NCI-H128 (cell line): Measurements from ENCODE around the gene SLC28A1.

ENCODE experiments used
- DNase-seq: peaks from one replicate; lab custom pipeline; 2025; ENCODE audit not compliant: unreplicated experiment; lab: John Stamatoyannopoulos, UW

SLC28A1 gene

DNA sequence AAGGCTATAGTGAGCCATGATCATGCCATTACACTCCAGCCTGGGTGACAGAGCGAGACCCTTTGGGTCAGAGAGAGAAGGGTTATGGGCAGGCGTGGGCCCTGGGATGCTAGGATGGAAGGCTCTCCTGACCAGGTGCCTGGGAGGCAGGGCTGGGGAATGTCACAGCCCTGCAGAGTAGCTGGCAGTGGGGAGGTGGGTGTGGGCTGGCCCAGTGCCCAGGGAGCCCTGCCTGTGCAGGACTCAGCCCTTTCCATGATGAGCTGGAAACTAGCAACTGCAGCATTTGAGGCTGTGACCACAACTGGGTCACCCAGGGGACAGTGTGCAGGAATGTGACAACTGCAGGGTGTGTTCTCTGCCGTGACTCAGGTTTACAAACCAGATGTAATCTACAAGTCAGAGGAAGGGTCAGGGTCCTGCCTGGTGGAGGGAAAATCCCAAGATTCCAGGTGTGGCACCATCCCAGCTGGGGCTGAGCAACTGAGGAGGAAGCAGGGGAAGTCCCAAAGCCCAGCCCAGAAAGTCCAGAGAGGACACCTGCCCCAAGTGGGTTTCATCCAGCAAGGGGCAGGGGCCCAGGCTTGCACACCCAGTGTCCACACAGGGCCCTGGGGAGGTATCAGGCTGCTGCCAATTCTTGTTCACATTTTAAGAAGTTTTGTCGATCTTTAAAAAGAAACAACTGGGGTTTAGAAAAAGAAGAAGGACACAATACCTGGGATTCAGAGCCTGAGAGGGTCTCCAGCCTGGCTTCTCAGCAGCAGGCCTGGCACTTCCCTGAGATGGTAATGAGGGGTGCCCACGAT is 45.5 kb downstream of the SLC28A1 start:
- no peak for DNase-seq

DNA sequence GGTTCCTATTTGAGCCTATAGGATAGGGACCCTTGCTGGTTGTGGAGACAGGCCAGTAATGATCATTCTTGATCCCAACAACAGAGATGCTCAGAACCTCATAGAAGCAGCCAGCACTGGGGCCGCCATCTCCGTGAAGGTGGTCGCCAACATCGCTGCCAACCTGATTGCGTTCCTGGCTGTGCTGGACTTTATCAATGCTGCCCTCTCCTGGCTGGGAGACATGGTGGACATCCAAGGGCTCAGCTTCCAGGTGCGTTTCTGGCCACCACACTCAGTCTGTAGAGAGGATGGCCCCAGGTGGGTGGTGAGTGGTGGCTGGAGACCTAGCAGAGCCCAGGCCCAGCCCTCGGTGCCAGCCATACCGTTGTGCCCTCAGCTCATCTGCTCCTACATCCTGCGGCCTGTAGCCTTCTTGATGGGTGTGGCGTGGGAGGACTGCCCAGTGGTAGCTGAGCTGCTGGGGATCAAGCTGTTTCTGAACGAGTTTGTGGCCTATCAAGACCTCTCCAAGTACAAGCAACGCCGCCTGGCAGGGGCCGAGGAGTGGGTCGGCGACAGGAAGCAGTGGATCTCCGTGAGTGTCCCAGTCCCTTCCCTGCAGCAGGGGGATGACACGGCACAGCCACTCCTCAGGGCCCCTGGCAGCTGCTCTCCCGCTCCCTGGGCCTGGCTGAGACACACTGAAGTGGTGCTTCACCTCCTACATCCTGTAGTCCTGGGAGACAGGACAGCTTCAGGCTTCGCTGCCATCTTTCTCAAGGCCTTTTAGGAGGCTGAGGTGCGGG is 50.7 kb downstream of the SLC28A1 start:
- DNase-seq: no peak

DNA sequence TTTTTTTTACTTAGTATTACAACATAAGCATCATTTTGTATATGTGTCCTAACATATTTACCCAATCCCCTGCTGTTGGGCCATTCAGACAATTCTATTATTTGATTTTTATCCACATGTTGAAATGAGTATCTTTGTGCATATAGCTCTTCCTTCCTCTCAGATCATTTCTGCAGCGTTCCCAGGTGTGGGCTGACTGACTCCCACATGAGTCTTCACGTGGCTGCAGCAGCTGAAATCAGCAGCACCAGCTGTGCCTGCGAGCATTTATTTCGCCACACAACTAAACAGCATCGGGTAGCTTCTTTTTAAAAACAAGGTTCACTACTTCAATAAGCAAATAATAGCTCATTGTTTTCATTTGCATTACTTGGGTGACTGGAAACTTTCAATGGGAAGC is 52.7 kb downstream of the SLC28A1 start:
- no peak for DNase-seq

DNA sequence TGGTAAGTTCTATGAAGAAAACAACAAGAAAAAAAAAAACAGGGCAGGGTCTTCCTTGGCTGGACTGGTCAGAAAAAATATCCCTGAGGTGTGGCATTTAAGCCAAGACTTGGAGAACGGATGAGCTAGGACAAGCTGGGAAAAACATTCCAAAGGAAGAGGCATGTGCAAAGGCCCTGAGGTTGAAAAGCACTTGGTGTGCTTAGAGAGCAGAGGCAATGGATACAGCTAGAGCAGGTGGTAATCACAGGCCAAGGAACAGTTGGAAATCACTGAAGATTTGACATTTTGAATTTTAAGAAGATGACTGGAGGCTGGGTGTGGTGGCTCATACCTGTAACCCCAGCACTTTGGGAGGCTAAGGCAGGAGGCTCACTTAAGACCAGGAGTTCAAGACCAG is 54.3 kb downstream of the SLC28A1 start:
- no peak for DNase-seq

DNA sequence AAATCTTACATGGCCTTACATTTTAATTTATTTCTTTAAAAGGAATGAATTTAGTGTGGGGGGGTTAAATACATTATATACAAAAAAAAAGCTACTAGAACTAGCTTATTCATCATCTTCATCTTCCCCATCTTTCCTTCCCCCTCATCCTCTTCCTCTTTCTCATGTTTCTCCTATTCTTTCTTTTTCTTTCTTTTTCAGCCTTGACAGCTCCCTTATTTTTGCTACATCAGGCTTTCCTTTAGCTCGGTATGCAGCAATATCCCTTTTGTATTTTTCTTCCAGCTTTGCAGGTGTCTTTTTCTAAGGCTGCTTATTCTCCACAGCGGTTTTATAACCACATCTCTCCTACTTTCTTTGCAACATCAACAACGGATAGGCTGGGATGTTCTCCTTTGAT is 55.9 kb downstream of the SLC28A1 start:
- DNase-seq: no peak

DNA sequence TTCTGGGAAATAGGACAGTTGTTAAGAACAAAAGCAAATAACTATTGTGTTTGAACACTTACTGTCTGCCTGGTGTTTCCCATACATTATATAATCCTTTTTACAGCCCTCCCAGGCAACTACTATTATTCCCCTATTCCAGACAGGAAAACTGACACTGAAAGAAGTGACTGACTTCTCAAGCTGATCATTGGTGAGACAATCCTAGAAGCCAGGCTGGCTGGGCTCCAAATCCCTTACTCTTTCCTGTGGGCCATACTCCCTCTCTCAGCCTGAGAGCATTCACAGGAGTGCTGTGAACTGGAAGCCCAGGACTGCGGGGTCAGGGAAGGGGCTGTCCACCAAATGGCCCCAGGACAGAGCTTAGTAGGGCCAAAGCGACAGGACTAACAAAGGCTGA is 58.0 kb downstream of the SLC28A1 start:
- no peak for DNase-seq

DNA sequence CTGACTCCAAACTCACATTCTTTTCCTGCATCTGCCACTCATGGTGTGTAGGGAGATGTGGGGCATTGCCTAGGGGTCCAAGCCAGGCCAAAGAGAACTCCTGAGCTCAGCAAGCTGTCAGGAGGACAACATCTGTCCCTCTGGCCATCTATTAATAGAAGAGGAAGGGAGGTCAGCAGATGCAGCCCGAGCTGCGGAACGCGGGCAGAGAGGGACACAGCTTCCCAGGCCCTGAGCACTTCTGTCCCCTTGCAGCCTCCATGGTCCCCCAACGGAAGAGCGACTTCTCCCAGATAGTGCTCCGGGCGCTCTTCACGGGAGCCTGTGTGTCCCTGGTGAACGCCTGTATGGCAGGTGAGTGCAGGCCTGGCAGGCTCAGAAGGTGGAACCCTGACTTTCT is 59.8 kb downstream of the SLC28A1 start:
- DNase-seq: no peak

DNA sequence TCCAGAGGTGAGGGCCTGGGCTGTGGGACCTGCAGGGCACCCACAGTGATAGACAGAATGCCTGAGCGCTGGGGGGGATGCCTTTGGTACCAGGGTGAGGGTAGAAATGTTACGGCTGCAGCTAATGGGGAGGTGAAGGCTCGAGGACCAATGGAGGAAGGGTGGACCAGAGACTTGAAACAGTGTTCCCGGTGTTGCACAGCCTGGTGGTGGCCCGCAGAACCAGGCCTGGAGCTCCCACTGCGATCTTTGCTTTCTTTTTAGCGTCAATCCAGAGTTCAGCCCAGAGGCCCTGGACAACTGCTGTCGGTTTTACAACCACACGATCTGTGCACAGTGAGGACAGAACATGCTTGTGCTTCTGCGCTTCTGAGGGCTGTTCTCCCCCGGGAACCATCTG is 60.4 kb downstream of the SLC28A1 start:
- no peak for DNase-seq

DNA sequence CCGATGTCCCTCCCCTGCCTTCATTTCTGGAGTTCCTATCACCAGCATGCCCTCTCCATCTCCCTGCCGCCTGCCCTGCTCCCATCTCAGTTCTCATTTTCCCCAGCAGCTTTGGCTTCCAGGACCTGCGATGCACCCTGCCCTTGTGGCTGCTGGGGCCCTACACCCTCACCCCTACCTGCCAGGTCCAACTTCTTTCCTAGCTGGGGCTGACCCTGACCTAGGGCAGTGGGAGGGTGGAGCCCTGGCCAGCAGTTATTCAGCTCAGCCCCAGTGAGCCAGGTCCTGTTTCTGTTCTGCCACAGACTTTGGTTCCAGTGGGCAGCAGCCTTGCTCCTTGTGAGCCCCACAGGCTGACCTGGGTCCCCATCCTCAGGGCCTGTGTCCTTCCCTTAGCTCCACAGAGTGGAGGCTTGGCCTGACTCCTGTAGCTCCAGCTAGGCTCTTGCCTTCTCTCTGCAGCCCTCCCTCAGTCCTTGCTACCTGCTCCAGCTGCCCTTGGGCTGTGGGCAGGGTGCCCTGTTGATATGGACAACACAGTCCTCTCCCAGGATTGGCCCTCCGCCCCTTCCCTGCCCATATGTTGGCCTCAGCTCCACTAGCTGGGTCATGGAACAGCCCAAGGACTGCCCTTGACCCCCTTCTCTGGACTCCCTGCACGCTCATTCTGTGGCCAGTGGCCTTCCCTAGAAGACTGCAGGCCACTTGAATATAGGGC is 62.5 kb downstream of the SLC28A1 start:
- no peak for DNase-seq

DNA sequence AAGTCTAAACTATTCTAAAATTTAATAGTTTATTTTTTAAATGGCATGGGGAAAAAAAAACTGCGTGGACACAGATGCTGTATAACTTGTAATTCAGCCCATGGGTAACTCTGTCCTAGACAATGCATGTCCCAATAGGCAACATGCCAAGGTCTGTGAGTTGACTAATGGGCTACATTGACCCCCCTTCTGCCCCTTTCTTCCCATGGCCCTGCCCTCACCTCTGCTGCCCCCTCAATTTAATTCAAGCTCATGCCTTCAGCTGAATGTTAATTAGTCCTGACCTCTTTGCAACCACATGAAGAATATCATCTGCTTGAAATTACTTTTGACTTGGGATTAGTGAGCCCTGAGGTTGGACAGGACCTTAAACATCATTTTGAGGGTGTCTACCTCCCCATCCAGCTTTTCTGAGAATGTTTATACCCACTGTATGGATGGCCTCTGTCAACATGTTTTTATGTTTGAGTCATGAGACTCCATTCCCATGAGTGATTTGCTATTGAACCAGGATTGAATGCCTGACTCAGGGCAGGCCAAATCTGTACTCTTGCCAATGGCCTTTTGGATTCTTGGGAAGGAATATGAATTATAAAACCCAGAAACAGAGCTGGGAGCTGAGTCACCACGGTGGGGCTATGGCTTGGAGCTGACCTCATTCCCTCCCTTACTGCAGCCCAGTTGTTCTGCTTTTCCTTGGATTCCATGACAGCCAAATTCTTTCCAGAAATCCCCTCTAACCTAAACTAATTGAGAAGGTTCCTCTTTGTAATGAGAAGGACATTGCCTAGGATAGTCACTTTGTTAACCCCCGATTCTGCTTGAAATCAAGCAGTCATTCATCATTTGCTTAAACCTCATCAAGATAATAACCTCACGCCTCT is 63.7 kb downstream of the SLC28A1 start:
- no peak for DNase-seq

DNA sequence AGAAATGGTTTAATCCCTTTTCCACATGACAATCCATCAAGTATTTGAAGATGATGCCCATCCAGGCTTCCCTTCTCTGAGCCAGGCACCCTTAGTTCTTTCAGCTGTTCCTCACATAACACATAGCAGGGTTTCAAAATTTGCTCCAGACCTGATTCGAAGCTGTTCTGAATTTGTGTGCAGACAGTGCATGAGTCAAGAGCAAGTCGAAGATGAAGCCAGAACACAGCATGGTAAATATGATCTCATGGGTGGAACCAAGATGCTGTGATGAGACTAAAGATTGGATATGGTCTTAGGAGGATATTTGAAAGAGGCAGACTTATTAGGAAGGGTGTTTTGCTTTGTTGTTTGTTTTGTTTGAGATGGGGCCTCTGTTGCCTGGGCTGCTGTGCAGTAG is 64.6 kb downstream of the SLC28A1 start:
- no peak for DNase-seq

DNA sequence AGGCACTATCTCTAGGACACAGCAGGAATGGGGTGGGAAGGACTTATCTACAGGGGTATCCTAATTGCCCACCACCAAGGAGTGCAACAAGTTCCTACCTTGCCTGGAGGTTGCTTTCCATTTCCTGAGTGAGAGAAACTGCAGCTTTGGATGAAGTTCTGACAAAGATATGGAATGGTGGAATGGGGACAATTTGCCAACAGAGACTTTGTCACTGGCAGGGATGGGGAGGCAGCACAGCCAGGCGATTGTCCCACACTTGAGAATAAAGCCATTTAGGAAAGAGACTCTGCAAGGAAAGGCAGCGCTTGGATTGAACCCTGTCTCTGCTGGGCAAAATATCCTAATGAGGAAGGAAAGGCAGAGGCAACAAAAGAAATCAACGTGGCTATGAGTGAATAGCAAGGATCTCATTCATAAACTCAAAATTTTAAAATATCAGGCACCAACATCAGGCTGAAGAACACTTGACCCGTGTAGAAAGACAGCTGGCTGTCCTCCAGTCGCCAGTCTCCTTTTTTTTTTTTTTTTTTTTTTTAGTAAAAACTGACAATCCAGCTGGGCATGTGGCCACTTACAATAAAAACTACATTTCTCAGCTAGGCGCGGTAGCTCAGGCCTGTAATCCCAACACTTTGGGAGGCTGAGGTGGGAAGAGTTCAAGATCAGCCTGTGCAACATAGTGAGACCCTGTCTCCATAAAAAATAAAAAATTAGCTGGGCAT is 65.5 kb downstream of the SLC28A1 start:
- no peak for DNase-seq

DNA sequence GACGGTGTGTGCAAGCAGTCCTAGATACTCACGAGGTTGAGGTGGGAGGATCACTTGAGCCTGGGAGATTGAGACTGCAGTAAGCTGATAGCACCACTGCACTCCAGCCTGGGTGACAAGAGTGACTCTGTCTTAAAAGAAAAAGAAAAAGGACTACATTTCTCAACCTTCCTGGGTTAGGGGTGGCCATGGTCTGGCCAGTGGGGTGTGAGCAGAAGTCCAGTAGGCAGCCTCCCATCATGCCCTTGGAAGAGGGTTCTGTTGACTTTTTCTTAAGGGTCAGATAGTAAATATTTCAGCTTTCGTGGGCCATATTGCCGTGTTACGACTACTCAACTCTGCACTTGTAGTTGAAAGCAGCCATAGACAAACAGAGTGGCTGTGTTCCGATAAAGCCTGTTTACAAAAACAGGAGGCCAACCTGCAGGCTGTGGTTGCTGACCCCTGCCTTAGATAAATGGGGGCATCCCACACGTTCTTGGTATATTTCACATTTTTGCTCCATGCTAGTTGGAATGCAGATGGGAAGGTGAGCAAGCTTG is 66.2 kb downstream of the SLC28A1 start:
- no peak for DNase-seq

DNA sequence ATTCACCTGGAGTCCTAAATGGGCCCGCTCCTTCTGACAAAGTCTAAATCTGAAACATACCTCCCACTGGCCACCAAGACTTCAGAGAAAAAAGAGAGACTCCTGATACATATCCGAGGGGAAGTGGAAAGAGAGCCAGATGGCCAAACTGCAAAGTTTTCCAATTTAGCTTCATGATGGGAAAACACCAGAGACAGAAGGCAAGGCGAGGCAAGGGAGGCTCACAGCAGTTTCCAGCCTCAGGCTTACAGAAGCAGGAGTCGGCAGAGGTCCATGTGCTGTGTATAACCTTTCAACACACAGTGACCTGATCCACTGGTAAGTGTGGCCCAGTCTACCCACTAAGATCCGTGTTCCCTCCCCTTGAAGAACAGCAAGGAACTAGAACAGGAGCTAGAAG is 67.3 kb downstream of the SLC28A1 start:
- no peak for DNase-seq

DNA sequence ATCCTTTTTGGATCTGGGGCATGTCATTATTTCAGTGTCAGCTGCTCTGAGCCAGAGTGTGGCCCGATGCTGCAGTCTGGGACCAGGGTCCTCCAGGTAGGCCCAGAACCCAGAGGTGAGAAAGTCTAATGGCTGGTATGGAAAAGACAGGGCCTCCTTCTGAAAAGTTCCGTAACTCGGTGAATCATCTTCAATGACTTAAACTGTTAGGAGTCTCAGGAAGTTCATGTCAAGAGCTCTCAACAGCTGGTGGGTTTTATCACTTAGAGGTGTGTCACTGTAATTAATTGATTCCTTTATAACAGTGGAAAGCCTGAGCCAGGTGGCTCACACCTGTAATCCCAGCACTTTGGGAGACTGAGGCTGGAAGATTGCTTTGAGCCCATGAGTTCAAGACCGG is 68.7 kb downstream of the SLC28A1 start:
- no peak for DNase-seq

DNA sequence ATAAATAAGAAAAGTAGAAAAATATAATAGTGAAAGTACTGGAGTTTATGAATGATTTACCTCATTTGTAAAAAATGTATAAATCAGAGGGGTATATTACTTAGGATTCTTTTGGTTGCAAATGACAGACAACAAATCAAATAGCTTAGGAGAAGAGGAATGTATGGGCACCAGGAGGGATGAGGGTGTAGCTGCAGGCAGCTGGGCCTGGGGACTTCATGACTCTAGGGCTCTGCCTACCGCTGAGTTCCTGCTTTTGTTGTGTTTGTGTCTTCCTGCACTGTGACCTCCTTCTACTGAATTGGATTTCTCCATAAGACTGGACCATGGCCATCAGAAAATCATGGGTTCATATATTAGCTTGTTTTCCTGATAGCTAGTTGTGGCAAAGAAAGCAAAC is 69.3 kb downstream of the SLC28A1 start:
- no peak for DNase-seq

DNA sequence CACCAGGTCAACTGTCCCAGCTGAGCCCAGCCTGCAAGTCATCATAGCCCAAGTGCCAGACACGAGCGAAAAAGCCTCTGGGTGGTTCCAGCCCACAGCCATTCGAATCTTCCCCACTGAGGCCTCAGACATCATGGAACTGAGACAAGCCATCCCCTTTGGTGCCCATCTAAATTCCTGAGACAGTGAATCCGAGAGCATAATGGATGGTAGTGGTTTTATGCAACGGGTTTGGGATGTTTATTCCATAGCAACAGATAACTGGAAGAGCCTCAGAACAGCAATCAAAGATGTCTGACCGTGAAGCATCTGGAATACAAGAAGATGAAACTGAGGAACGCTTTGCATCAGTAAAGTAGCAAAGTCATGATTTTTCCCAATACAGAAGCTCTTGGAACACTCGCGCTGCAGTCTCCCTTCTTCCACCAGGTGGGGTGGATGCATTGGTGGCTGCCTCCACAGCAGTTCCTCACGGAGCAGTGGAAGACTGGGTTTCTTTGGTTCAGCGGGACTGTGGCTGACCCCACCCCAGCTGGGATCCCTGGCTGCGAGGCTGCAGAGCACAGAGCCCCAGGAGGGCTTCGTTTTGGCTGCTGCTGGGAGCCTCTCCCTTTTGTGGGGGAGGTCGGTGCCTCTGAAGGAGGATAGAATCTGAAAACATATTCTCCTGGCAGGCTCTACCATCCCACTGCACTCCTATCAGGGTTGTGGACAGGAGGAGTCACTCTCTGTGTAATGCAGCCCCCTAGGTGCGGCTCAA is 70.8 kb downstream of the SLC28A1 start:
- DNase-seq: no peak

DNA sequence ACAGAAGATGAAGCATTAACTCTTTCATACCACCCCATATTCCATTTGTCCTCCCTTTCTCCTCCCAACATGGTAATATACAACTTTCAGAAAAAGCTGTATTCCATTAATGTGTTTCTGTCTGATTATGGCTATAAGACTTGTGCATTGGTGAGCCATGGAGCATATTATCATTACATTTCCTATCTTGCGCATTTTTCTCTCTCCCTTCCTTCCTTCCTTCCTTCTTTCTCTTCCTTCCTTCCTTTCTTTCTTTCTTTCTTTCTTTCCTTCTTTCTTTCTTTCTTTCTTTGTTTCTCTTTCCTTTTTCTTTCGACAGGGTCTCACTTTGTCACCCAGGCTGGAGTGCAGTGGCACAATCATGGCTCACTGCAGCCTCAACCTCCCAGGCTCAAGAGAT is 71.7 kb downstream of the SLC28A1 start:
- DNase-seq: no peak

DNA sequence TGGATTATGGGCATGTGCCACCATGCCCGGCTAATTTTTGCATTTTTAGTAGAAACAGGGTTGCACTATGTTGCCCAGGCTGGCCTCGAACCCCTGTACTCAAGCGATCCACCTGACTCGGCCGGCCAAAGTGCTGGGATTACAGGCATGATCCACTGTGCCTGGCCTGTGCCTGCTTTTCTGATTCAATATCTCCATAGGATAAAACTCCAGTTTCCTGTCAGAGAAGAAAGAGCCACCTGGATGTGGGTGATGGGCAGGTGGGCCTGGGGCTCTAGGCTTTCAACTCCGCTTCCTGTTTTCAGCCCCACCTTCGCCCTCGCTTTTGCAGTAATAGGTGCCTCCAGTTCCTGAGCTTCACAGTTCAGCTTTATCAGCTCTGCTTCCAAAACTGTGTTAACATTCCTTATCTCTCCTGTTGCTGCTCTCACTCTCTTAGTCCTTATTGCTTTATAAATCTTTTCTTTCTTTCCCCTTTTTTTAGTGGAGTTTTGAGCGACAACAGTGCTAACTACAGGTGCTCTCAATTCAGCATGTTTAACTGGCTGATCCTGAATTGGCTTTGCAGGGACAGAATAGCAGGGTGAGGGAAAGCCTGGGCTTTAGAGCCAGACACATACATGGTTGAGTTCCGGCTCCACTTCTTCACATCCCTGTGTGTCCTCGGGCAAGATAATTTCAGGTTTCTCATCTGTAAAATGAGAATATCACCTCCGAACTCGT is 76.1 kb downstream of the SLC28A1 start:
- no peak for DNase-seq
